Measurements from ENCODE around the gene RAB44. TPM values are rescaled to one million over a fixed set of nuclear protein-coding genes. Genes with fewer than 3 reads are reported as not detected.

Gene RAB44
- total and polyA plus RNA-seq, 2 of the 4 experiments (the other 2 are of a cell fraction): 0.03 TPM; not detected in 1

DNA sequence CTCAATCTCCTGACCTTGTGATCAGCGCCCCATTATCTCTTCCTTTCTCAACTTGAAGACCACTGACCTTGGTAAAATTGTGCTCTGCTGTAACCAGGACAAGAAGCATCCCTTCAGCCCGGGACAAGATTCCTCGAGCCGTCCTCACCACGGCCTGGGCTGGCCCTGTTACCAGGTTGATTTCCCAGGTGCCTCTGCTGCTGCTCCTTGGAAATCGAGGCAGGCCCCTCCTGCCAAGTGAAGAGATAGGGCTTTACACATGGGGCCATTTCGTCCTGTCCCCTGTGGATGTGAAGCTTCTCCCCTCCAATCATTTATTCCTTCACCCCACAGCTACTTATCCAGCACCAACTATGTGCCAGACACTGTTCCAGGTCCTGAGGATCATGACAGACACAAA lies 21.5 kb downstream of the RAB44 start:
- Histone ChIP-seq H3K4ac (ENCODE audit: low read depth, low read length) (no peak overlapping the region), H3K14ac (replicated peaks; ENCODE audit: low read depth, low read length) (no peak overlapping the region), H2AK5ac (ENCODE audit: low read depth, low read length) (no peak overlapping the region), H3K27ac (ENCODE audit: insufficient read depth, low read length) (no peak overlapping the region), H3K9ac (ENCODE audit: low read depth, low read length) (no peak overlapping the region), H2BK20ac (ENCODE audit: low read depth, low read length) (no peak overlapping the region), H3K9me1 (ENCODE audit: insufficient read depth, low read length) (no peaks in the 10 kb centered on the region), H3K9me3 (ENCODE audit: control insufficient read depth, insufficient read depth, low read length) (no peaks in the 10 kb centered on the region), H2BK15ac (ENCODE audit: low read depth, low read length) (no peak overlapping the region), H3K4me3 (ENCODE audit: insufficient read depth, low read depth, low read length) (no peak overlapping the region), H3K18ac (ENCODE audit: low read depth, low read length) (no peak overlapping the region), H4K8ac (ENCODE audit: low read depth in 2 of 2, low read length in 2 of 2) (no peak overlapping the region), H3K56ac (ENCODE audit: extremely low read depth, insufficient read depth, low read length) (no peak overlapping the region), H3K4me2 (ENCODE audit: low read depth, low read length) (no peak overlapping the region), H2BK120ac (ENCODE audit: low read depth, low read length) (no peak overlapping the region), H3K36me3 (ENCODE audit: control insufficient read depth, insufficient read depth, low read length) (no peaks in the 10 kb centered on the region), H4K20me1 (ENCODE audit: insufficient read depth, low read length) (no peaks in the 10 kb centered on the region), H3K79me1 (ENCODE audit: low read depth in 1 of 2, low read length in 2 of 2) (no peaks in the 10 kb centered on the region), H2AFZ (replicated peaks; ENCODE audit: low read length, poor library complexity) (peak overlapping the region; percentile 33), H4K91ac (ENCODE audit: insufficient read depth, low read depth, low read length) (no peak overlapping the region), H2BK5ac (ENCODE audit: low read depth, low read length, poor library complexity, severe bottlenecking) (no peak overlapping the region), H4K5ac (ENCODE audit: low read depth, low read length) (no peak overlapping the region), H3K23ac (ENCODE audit: low read depth, low read length) (no peak overlapping the region), H2AK9ac (replicated peaks; ENCODE audit: low read depth, low read length, poor library complexity) (no peak overlapping the region), H3K4me1 (ENCODE audit: control insufficient read depth, insufficient read depth, low read length) (no peaks in the 10 kb centered on the region), H3K27me3 (ENCODE audit: control insufficient read depth, insufficient read depth, low read length) (peaks cover 42% of the 10 kb centered on the region)
- WGBS, 2 experiments (ENCODE audit: extremely low coverage in 2 of 2, insufficient read length in 1 of 2): 100% methylated on average over 1 of the region's 7 CpGs; no CpG with 5 or more reads in 1 of the 2 experiments
- intact Hi-C loops (cut with micrococcal nuclease) (no loop called here), dilution Hi-C loops (cut with HindIII; ENCODE audit: low sequenced_read_pairs, unreplicated experiment) (no loop called here), in situ Hi-C loops (cut with MboI; ENCODE audit: low sequenced_read_pairs) (no loop called here)
- TF ChIP-seq FOS (IDR thresholded peaks at IDR 0.05; ENCODE audit: low read depth, low read length) (no peak), MXI1 (IDR thresholded peaks at IDR 0.05; ENCODE audit: borderline replicate concordance, low read depth, low read length) (no peak), RFX5 (IDR thresholded peaks at IDR 0.05; ENCODE audit: low read depth, low read length) (no peak), RAD21 (IDR thresholded peaks at IDR 0.05; ENCODE audit: low read length) (no peak), CTCF (conservative IDR thresholded peaks at IDR 0.05; ENCODE audit: low read depth, low read length) (no peak), POLR2A (IDR thresholded peaks at IDR 0.05; ENCODE audit: low read depth, low read length) (no peak), SMC3 (IDR thresholded peaks at IDR 0.05; ENCODE audit: low read depth, low read length) (no peak), USF2 (IDR thresholded peaks at IDR 0.05; ENCODE audit: low read depth, low read length) (no peak), MAFK (IDR thresholded peaks at IDR 0.05; ENCODE audit: low read depth, low read length) (no peak), BHLHE40 (IDR thresholded peaks at IDR 0.05; ENCODE audit: low read depth, low read length) (no peak), NFE2L2 (IDR thresholded peaks at IDR 0.05; ENCODE audit: low read depth, low read length) (no peak), RCOR1 (IDR thresholded peaks at IDR 0.05; ENCODE audit: insufficient replicate concordance, low read length) (no peak), MAZ (IDR thresholded peaks at IDR 0.05; ENCODE audit: borderline replicate concordance, low read depth, low read length) (no peak), CHD1 (IDR thresholded peaks at IDR 0.05; ENCODE audit: low read depth, low read length) (no peak), CEBPB (IDR thresholded peaks at IDR 0.05; ENCODE audit: low read depth, low read length) (no peak)
- TF ChIP-seq, protein P1, sequence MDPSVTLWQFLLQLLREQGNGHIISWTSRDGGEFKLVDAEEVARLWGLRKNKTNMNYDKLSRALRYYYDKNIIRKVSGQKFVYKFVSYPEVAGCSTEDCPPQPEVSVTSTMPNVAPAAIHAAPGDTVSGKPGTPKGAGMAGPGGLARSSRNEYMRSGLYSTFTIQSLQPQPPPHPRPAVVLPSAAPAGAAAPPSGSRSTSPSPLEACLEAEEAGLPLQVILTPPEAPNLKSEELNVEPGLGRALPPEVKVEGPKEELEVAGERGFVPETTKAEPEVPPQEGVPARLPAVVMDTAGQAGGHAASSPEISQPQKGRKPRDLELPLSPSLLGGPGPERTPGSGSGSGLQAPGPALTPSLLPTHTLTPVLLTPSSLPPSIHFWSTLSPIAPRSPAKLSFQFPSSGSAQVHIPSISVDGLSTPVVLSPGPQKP (IDR thresholded peaks at IDR 0.05; ENCODE audit: borderline replicate concordance, low read depth, low read length): no peak
- no TSS peak for BruUV-seq (replicated peaks)
- ChIA-PET POLR2A (ENCODE audit: unreplicated experiment) (no interaction called here), CTCF (interaction anchor here (1.0 kb wide), 1 partner anchor 133 kb away, joined by 3 read pairs; no protein-coding TSS in a partner anchor)
- ATAC-seq (ENCODE audit: low read depth) (no peak), DNase-seq (no peak)

Measured in IMR-90 (cell line).